K562 (cell line): ENCODE results near the gene OR10W1.

ENCODE experiments used
- CBX5 ChIP-seq: IDR thresholded peaks from 2 replicates; pipeline ENCODE4 v1.6.1; 2014; ENCODE audit warnings: low read depth, borderline replicate concordance
- MTA3 ChIP-seq: fragments of 450-650 bp; formaldehyde crosslinking; IDR thresholded peaks from 2 replicates; pipeline ENCODE4 v1.6.1; 2017; ENCODE audit warnings: mild to moderate bottlenecking, borderline replicate concordance
- SIN3A ChIP-seq, 2 experiments: fragments of 150-350 bp in 1 of 2; IDR thresholded peaks; 2 replicates each; pipeline ENCODE4 v1.6.1; 2011 to 2016; ENCODE audit warnings: borderline replicate concordance in 2 of 2, low read depth in 2 of 2, low read length in 2 of 2, mild to moderate bottlenecking in 2 of 2, moderate library complexity in 2 of 2; ENCODE audit not compliant: control insufficient read depth in 1 of 2

DNA sequence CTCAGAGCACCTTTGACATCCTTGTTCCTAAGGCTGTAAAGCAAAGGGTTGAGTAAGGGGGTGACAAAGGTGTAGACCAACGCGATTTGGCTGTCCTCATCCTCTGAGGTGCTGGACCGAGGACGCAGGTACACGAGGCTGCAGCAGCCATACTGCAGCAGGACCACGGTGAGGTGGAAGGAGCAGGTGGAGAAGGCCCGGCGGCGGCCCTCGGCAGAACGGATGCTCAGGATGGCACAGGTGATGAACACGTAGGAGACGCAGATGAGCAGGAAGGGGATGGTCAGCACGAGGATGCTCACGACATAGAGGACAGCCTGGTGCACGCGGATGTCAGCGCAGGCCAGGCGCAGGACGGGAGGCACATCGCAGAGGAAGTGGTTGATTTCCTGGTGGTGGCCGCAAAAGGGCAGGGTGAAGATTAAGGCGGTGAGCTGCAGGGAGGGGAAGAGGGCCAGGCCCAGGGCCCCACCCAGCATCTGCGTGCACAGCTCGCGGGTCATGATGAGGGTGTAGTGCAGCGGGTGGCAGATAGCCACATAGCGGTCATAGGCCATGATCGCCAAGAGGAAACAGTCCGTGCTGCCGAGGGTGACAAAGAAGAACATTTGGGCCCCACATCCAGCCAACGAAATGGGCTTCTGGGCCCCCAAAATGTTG is 40.0 kb downstream of the OR10W1 start:
- TF ChIP-seq CBX5 (no peak), SIN3A (IDR thresholded peaks at IDR 0.05; ENCODE audit: borderline replicate concordance in 2 of 2, control insufficient read depth in 1 of 2, low read depth in 2 of 2, low read length in 2 of 2) (no peak), MTA3 (no peak)
